KBM-7 (cell line): ENCODE measurements around the gene MRPS5.

Source experiments
- DNase-seq: peaks from one replicate; pipeline ENCODE4 v3.0.0-alpha.2; 2015
- in situ Hi-C: fragments of 300-500 bp; cut with MboI; formaldehyde crosslinking; loops from 2 replicates; pipeline ENCODE4 v1.14.3; 2020; ENCODE audit warnings: low sequenced_read_pairs, low pct_unique_long_range_greater_than_20kb, mixed read lengths

Gene MRPS5

DNA sequence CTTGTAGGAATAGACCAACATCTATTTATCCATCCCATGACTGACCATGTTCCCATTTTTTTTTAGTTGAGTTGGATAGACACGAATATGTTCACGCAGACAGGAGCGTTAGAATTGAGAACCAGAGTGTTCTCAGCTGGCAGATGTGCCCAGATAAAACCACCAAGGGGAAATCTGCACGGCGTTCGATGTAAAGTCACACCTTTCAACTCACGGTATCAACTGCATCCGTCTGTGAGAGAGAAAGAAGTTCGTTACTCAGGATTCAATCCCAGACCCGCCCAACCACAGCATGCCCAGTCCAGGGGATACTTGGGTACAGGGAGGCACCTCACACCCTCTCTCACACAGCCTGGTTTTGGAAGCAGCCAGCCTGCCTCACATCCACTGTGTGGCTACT, 70.0 kb downstream of the MRPS5 start:
- DNase-seq = no peak
- in situ Hi-C loops = no loop called here

DNA sequence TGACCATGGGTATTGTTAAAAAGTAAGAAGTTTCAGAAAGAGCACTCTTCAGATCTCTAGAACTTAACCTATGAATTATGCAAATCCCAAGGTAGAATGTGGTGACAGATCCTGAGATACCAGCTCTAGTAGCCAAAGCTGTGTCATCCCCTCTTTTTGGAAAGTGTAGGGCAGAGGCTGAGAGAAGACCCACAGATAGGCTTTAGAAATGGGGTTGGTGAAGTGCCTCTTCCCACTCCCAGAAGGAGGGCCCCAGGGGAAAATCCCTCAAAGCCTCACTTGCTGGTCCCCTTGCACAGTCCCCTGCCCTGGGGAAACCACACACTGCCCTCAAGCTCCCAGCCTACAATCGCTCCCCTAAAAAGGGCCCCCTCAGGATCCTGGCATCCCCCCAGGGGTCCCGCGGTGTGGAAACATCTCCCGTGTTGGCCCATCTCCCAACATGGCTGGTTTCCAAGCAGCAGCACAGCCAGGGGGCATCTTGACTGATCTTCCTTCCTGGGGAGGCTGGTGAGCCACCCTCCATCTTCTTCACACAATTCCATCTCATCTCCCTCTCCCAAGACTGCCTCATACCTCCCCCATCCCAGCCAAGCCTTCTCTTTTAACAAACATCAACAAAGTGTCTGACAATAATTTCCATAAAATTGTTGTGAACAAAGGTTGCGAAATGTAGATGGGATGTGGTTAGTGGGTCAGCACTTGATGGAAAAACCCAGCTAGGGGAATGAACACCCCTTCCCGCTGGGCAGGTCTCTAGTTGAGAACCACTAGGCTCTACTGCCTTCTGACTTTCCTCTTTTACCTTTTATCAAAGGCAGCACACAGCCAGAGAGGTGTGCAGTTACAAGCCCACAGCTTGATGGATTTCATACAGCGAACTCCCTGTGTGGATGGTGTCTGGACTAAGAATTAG, 71.0 kb downstream of the MRPS5 start:
- in situ Hi-C loops = no loop called here

DNA sequence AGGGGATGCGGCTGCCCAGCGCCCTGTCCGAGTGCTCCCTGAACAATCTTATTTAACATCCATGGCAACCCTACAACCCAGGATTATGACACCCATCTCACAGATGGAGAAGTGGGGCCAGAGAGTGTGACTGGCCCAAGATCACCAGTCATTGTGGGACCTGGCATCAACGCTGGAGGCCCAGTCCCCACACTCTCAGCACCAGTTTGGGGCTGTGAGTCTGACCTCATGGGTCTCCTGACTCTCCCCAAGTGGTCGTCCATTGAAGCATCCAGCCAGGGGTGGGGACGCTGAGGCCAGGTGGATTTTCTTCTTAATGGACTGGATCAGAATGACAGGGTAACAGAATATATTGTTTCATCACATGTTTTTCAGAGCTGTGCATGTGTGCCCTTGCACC, 71.6 kb downstream of the MRPS5 start:
- in situ Hi-C loops = no loop called here
- DNase-seq = no peak

More for the DNA sequence above, 71.0 kb downstream of the MRPS5 start:
- DNase-seq = no peak

DNA sequence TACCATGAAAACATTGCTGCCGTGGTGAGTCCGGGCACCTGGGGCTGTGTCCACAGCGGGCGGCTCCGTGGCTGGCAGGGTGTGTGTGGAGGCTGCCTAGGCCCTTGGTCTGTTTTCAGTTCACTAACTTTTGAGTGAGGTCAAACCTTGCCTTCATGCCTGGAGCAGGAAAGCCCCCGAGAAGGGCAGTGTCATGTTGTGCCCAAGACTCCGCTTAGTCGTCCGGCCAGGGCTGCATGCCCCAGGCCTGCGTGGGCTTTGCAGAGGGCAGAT, 72.0 kb downstream of the MRPS5 start:
- in situ Hi-C loops = no loop called here
- no peak for DNase-seq

DNA sequence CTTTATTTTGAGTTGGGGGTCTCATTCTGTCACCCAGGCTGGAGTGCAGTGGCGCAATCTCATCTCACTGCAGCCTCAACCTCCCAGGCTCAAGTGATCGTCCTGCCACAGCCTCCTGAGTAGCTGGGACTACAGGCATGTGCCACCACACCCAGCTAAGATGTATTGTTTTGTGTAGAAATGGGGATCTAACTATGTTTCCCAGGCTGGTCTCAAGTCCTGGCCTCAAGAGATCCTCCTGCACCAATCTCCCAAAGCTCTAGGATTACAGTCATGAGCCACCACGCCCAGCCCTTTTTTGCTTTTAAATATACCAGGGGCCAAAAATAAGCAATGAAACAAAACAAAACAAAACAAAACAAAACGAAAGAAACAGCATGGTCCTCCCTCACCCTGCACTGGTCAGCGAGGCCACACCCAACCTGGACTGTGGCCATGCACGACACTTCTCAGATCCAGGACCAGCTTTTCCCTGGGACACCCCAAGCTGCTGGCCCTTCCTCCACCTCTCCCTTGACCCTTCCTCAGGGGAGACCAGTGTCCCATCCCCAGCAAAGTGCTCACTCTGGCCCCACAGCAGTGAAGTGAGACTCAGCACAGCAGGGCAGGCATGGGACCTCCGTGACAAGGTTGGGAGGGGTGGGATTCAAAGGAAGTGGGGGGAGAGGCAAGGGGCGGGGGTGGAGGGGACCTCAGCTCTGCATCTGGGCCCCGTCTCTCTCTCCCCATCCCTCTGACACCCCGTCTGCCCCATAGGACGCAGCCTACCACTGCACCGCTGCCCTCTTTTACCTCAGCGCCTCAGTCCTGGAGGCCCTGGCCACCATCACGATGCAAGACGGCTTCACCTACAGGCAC, 72.6 kb downstream of the MRPS5 start:
- in situ Hi-C loops = no loop called here
- no peak for DNase-seq

DNA sequence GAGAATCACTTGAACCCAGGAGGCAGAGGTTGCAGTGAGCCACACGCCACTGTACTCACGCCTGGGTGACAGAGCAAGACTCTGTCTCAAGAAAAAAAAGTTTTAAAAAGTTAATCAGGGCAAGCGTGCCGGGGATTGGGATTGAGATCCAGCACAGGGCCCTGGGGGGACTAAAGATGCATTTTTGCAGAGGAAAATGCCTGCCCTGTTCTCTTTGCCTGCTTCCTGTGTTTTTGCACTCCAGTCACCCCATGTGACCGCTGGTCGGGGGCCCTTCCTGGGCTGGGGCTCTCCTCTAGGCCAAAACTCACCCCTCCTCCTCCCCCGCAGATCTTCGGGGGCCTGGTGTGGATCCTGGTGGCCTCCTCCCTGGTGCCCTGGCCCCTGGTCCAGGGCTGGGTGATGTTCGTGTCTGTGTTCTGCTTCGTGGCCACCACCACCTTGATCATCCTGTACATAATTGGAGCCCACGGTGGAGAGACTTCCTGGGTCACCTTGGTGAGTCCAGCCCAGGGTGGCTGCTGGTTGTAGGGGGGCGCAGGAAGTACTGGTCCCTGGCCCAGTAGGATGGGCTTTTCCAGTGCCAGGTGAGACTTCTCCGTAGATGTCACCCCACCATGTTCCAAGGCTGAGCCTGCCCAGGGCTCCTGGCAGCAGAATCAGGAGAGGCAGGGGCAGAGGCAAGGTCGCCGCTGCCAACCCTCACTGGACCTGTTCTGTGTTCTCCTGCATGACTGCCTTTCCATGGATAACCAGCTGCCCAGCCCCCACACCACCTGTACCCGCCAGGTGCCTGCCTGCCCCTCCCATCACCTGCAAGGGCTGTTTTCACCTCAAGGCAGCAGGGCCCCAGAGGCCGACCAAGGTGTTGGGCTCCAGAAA, 73.7 kb downstream of the MRPS5 start:
- no peak for DNase-seq
- in situ Hi-C loops = no loop called here

- in situ Hi-C loops = no loop called here
- no peak for DNase-seq
Observed at GRCh38 chr2:95046371-95047112, 75.1 kb downstream of the MRPS5 start.

GRCh38 chr2:95044601-95045000, 77.0 kb downstream of the MRPS5 start:
- DNase-seq = no peak
- in situ Hi-C loops = no loop called here

GRCh38 chr2:95043300-95044093, 78.1 kb downstream of the MRPS5 start:
- no peak for DNase-seq
- in situ Hi-C loops = no loop called here

DNA sequence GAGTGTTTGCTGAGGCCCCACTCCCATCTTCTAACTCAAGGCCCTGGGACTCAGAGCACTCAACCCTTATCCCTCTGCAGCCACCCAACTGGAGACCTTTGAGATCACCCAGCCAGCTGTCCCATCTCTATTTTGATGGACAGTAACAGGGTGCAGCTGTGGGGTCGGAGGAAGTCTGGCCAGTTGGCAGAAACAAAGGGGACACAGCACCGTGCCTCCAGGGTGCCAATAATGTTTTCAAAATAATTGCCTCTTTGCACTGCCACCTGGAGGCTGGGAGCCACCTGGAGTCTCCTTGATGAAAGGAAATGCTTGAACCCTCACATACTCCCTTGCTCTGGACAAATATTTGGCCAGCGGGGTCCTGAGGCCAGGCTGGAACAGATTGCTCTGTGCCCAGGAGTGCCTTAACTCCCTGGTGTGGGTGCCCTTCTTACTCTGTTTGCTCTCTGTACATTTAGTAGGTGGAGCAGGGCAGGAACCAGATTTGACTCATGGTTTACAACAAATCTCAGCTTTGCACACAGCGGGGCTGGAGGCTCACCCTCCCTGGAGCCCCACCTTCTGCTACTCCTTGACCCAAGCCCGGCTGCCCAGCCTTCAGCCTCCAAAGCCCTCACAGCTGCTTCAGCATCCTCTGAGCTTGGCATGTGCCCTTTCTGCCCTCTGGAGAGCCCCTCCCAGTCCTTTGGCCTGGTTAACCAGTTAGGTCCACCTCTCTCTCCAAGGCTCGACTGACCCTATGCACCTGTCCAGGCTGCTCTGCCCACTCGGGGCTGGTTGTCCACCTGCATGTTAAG, 78.9 kb downstream of the MRPS5 start:
- no peak for DNase-seq
- in situ Hi-C loops = no loop called here

DNA sequence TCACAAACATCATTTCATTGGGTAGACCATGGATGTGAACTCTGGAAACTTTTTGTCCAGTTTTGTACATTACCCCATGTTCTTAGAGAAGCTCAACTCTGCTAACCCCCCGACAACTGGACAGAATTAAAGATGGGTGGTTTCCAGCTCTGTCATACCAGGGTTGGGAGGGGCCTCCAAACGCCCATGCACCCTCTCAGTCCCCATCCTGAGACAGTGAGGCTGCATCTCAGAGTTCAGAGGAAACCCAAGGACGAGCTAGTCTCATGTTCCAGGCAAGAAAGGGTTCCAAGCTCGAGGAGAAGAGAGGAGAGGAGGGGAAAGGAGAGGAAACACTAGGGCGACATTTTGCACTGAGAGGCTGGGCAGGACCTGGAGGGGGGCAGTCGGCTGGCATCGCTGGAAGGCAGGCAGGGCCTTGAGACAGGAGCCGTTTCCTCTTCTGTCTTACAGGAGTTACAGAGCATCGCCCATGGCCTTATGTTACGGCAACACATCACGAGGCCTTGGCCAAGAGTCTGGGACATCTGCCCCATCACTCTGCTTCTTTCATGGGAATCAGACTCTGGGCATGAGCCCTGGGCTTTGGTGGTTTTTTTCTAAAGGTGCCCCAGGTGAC, 79.7 kb downstream of the MRPS5 start:
- in situ Hi-C loops = no loop called here
- no peak for DNase-seq

DNA sequence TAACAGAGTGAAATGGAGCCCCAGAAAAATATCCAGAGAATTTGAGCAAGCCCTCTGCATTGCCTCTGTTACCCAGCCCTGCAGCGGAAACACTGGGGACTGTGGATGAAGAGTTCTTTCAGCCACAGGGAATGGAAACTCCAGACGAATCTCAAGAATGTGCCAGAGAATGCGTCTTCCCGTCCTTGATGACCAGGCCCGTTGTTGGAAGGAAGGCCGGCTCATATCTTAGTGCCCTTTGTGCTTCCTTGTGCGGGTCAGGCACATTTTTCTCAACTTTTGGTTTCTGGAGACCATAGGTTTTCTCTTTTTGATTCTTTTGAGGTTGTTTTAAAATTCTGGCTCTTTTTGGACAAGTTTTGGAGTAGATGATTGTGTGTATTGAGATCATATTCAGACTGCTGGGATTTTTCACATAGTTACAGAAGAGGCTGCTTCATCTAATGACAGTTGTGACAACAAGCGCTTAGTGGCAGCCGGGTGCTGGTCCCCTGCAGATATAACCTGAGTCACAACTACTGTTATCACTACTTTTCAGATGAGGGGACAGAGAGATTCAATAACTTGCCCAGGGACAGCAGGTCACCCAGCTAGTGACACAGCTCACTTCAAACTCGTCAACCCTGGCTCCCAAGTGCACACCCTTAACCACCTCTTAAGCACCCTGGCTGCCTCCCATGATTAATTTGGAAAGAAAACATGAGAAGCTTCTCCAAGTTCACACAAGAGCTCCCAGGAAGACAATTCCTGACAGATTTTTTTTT, 80.4 kb downstream of the MRPS5 start:
- in situ Hi-C loops = no loop called here

DNA sequence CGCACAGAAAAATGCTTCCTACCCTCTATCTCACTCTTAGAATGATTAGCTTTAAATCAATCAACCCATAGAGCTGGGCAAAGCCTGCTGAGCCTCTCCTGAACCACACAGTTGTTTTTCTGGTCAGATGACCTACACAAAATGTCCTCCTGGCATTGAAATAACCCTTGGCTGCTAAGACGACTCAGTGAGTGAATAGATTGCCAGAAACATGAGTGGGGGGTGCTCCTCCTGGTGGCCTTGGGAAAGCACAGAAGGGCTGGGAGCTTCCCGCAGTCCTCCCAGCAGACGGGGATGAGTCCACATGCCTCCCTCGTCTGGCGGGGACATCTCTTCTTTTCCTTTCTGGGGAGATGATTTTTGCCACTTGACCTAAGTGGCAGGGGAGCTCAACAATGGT, 81.2 kb downstream of the MRPS5 start:
- no peak for DNase-seq
- in situ Hi-C loops = no loop called here

More for the DNA sequence above, 80.4 kb downstream of the MRPS5 start:
- DNase-seq = no peak

GRCh38 chr2:95039978-95040377, 81.6 kb downstream of the MRPS5 start:
- in situ Hi-C loops = no loop called here
- DNase-seq = no peak

DNA sequence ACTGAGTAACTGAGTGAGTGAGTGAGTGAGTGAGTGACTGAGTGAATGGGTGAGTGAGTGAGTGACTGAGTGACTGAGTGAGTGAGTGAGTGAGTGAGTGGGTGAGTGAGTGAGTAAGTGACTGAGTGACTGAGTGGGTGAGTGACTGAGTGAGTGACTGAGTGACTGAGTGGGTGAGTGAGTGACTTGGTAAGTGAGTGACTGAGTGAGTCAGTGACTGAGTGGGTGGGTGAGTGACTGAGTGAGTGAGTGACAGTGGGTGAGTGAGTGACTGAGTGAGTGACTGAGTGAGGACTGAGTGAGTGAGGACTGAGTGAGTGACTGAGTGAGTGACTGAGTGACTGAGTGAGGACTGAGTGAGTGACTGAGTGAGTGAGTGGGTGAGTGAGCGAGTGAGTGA, 82.2 kb downstream of the MRPS5 start:
- in situ Hi-C loops = no loop called here

DNA sequence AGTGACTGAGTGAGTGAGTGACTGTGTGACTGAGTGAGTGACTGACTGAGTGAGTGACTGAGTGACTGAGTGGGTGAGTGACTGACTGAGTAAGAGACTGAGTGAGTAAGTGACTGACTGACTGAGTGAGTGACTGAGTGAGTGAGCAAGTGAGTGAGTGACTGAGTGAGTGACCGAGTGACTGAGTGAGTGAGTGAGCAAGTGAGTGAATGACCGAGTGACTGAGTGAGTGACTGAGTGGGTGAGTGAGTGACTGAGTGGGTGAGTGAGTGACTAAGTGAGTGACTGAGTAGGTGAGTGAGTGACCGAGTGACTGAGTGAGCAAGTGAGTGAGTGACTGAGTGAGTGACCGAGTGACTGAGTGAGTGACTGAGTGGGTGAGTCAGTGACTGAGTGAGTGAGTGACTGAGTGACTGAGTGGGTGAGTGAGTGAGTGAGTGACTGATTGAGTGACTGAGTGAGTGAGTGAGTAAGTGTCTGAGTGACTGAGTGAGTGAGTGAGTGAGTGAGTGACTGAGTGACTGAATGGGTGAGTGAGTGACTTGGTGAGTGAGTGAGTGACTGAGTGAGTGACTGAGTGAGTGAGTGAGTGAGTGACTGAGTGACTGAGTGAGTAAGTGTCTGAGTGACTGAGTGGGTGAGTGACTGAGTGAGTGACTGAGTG, 82.8 kb downstream of the MRPS5 start:
- DNase-seq = no peak
- in situ Hi-C loops = no loop called here

More for the DNA sequence above, 82.2 kb downstream of the MRPS5 start:
- DNase-seq = no peak
